PFSK-1 (cell line): ENCODE results near the gene LONP1.

Experiments used
- FOXP2 ChIP-seq: optimal IDR thresholded peaks from 2 replicates; pipeline ENCODE3; 2011; ENCODE audit warnings: borderline replicate concordance, control low read depth, inconsistent platforms; ENCODE audit not compliant: insufficient read depth; ENCODE audit errors: extremely low read length, extremely low read depth
- POLR2AphosphoS5 ChIP-seq: IDR thresholded peaks from 2 replicates; pipeline ENCODE4 v1.6.1; 2012; ENCODE audit warnings: low read depth, mild to moderate bottlenecking, control low read depth, low read length, moderate library complexity
- SIN3A ChIP-seq: IDR thresholded peaks from 2 replicates; pipeline ENCODE4 v1.6.1; 2012; ENCODE audit warnings: mild to moderate bottlenecking, low read length, moderate library complexity, borderline replicate concordance; ENCODE audit not compliant: insufficient read depth
- TAF1 ChIP-seq: IDR thresholded peaks from 2 replicates; pipeline ENCODE4 v1.6.1; 2012; ENCODE audit warnings: low read length, control low read depth, borderline replicate concordance; ENCODE audit not compliant: insufficient read depth
- TF ChIP-seq, protein P1 (sequence below), 2 experiments: IDR thresholded peaks; 2 replicates each; pipeline versions ENCODE4 v1.6.1 to v1.8.0; 2011 to 2012; ENCODE audit warnings: low read depth in 2 of 2, low read length in 2 of 2, control low read depth in 1 of 2, inconsistent platforms in 1 of 2, mild to moderate bottlenecking in 1 of 2, moderate library complexity in 1 of 2; ENCODE audit not compliant: insufficient read depth in 1 of 2

LONP1 gene

GRCh38 chr19:5665781-5666513 is 54.0 kb downstream of the LONP1 start:
- TF ChIP-seq SIN3A (0 out of 2 replicates have a peak, but pooled peaks have one; percentile 49), POLR2AphosphoS5 (no peak)
- TF ChIP-seq, protein P1, sequence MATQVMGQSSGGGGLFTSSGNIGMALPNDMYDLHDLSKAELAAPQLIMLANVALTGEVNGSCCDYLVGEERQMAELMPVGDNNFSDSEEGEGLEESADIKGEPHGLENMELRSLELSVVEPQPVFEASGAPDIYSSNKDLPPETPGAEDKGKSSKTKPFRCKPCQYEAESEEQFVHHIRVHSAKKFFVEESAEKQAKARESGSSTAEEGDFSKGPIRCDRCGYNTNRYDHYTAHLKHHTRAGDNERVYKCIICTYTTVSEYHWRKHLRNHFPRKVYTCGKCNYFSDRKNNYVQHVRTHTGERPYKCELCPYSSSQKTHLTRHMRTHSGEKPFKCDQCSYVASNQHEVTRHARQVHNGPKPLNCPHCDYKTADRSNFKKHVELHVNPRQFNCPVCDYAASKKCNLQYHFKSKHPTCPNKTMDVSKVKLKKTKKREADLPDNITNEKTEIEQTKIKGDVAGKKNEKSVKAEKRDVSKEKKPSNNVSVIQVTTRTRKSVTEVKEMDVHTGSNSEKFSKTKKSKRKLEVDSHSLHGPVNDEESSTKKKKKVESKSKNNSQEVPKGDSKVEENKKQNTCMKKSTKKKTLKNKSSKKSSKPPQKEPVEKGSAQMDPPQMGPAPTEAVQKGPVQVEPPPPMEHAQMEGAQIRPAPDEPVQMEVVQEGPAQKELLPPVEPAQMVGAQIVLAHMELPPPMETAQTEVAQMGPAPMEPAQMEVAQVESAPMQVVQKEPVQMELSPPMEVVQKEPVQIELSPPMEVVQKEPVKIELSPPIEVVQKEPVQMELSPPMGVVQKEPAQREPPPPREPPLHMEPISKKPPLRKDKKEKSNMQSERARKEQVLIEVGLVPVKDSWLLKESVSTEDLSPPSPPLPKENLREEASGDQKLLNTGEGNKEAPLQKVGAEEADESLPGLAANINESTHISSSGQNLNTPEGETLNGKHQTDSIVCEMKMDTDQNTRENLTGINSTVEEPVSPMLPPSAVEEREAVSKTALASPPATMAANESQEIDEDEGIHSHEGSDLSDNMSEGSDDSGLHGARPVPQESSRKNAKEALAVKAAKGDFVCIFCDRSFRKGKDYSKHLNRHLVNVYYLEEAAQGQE (IDR thresholded peaks at IDR 0.05; ENCODE audit: insufficient read depth in 1 of 2, low read depth in 2 of 2, low read length in 2 of 2) = no peak

DNA sequence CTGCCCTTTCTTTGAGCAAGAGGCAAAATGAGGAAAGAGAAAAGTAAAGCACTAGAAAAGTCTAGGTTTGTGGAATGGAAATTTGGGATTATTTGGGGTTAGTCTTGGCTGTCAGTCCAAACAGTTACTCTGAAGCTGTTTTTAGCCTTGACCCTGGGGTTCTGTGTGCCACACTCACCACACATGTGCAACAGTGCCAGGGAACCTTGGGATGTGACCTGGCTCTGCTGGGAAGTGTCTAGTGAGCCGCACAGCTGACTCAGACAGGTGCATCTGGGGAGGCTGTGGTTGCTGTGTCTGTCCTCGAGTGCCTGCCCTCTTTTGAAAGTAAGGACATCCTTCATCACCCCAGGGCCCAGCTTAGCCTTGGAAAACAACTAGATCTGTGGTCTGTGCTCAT is 55.4 kb downstream of the LONP1 start:
- TF ChIP-seq SIN3A (no peak), FOXP2 (no peak), POLR2AphosphoS5 (no peak), TAF1 (no peak)
- TF ChIP-seq, protein P1 (IDR thresholded peaks at IDR 0.05; ENCODE audit: insufficient read depth in 1 of 2, low read depth in 2 of 2, low read length in 2 of 2) = no peak

DNA sequence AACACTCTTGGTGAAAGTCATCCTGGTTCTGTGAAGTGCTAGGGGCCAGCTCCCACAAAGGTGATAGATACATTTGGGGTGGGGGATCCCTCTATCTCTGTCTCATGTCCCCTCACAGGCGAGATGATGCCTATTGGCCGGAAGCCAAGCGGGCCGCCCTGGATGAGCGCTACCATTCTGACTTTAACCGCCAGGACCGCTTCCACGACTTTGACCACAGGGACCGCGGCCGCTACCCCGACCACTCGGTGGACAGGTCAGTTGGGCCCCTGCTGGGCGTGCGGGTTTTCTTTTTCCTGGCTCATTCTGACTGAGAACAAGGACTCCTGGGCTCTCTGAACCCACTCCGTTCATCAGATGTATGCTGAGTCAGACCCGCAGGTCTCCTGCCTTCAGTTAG is 56.0 kb downstream of the LONP1 start:
- TF ChIP-seq, protein P1 (IDR thresholded peaks at IDR 0.05; ENCODE audit: insufficient read depth in 1 of 2, low read depth in 2 of 2, low read length in 2 of 2) = no peak
- TF ChIP-seq TAF1 = no peak
- TF ChIP-seq FOXP2 = no peak
- no peak for TF ChIP-seq POLR2AphosphoS5
- TF ChIP-seq SIN3A = no peak

DNA sequence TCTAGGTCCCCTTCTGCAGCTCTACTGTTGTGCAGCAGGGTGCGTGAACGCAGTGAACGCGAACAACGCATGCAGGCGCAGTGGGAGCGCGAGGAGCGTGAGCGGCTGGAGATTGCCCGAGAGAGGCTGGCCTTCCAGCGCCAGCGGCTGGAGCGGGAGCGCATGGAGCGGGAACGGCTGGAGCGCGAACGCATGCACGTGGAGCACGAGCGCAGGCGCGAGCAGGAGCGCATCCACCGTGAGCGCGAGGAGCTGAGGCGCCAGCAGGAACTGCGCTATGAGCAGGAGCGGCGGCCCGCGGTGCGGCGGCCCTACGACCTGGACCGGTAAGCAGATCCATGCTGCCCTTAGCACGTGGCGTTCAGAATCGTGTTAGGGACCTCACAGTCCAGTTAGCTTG is 58.5 kb downstream of the LONP1 start:
- no peak for TF ChIP-seq POLR2AphosphoS5
- no peak for TF ChIP-seq FOXP2
- no peak for TF ChIP-seq SIN3A
- no peak for TF ChIP-seq TAF1
- TF ChIP-seq, protein P1 (IDR thresholded peaks at IDR 0.05; ENCODE audit: insufficient read depth in 1 of 2, low read depth in 2 of 2, low read length in 2 of 2) = no peak
